ENCODE data around the gene ACAD9. TPM values are rescaled to one million over a fixed set of nuclear protein-coding genes. Genes with fewer than 3 reads are reported as not detected.

ACAD9 gene
- polyA plus RNA-seq, 3 donors = 21.9 to 27.7 (median 25.6) TPM

DNA sequence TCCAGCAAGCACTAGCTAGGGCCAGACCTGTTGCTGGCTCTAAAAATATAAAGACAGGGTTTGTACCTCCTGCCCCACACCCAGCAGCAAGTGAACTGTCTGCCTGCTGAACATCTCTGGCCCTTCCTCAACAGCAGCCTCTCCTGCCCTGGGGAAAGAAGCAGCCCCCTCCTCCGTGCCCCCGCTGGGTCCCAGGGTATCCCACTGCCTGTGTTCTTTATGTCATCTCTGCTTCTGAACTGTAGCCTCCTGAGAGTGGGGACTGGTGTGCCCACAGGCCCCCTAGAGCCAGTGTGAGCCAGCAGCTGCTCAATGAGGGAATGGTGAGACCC, 54.5 kb downstream of the ACAD9 start:
- Histone ChIP-seq H3K4me3 (replicated peaks in 1 of 3; ENCODE audit: low read depth in 2 of 3, low read length in 3 of 3) (no peak overlapping the region), H3K4me1 (ENCODE audit: control insufficient read depth in 1 of 2, insufficient read depth in 2 of 2, low read length in 2 of 2) (no peaks in the 10 kb centered on the region), H3K27me3 (ENCODE audit: control insufficient read depth in 2 of 2, insufficient read depth in 2 of 2, low read length in 2 of 2) (no peaks in the 10 kb centered on the region), H3K27ac (ENCODE audit: low read depth in 1 of 2, low read length in 2 of 2) (no peak overlapping the region), H3K9me3 (replicated peaks in 1 of 2; ENCODE audit: control insufficient read depth in 1 of 2, insufficient read depth in 1 of 2, low read length in 2 of 2) (no peaks in the 10 kb centered on the region), H4K20me1 (ENCODE audit: insufficient read depth, low read length) (no peaks in the 10 kb centered on the region), H3K36me3 (replicated peaks in 1 of 2; ENCODE audit: control insufficient read depth in 1 of 2, insufficient read depth in 2 of 2, low read length in 2 of 2) (no peaks in the 10 kb centered on the region), H3K9ac (ENCODE audit: insufficient read depth, low read length, poor library complexity, severe bottlenecking) (no peak overlapping the region), H3K4me2 (replicated peaks; ENCODE audit: extremely low read depth, low read length, poor library complexity, severe bottlenecking) (no peak overlapping the region), H3K79me2 (ENCODE audit: insufficient read depth, low read length) (no peaks in the 10 kb centered on the region), H2AFZ (ENCODE audit: insufficient read depth, low read depth, low read length, poor library complexity, severe bottlenecking) (no peak overlapping the region)
- H3K27me3 Mint-ChIP-seq (ENCODE audit: low read depth in 3 of 3) = peaks cover 1 to 3% (median 2%) of the 10 kb centered on the region in 3 donors
- H3K27ac Mint-ChIP-seq = peak overlapping the region in 1 of 7 donors; percentile 37
- H3K4me3 Mint-ChIP-seq = no peak overlapping the region
- WGBS (ENCODE audit: insufficient coverage) = 92% methylated on average over 2 of the region's 2 CpGs
- no peaks in the 10 kb centered on the region for H3K36me3 Mint-ChIP-seq
- DNase-seq = no peak
- intact Hi-C loops (cut with micrococcal nuclease) = no loop called here
- TF ChIP-seq, protein P1, sequence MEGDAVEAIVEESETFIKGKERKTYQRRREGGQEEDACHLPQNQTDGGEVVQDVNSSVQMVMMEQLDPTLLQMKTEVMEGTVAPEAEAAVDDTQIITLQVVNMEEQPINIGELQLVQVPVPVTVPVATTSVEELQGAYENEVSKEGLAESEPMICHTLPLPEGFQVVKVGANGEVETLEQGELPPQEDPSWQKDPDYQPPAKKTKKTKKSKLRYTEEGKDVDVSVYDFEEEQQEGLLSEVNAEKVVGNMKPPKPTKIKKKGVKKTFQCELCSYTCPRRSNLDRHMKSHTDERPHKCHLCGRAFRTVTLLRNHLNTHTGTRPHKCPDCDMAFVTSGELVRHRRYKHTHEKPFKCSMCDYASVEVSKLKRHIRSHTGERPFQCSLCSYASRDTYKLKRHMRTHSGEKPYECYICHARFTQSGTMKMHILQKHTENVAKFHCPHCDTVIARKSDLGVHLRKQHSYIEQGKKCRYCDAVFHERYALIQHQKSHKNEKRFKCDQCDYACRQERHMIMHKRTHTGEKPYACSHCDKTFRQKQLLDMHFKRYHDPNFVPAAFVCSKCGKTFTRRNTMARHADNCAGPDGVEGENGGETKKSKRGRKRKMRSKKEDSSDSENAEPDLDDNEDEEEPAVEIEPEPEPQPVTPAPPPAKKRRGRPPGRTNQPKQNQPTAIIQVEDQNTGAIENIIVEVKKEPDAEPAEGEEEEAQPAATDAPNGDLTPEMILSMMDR (IDR thresholded peaks at IDR 0.05) = no peak
- H3K4me1 Mint-ChIP-seq = no peaks in the 10 kb centered on the region
- H3K9me3 Mint-ChIP-seq = peaks cover 0 to 6% (median 2%) of the 10 kb centered on the region in 7 donors

DNA sequence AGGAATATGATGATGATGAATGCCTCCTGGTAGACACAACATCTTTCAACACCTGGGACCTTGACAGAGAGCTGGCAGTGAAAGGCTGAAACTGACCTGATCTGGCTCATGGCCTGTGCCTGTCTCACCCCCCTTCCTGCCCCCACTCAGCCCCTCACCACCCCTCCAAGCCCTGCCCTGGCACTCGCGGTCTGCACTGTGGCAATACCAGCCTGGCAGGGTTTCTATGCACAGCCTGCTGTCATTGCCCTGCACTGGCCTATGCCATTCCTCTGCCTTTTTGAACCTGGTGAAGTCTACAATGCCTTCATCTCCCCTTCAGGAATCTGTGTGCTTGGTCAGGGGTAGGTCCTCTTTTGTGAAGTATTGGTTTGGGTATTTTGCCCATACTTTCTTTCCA, 56.5 kb downstream of the ACAD9 start:
- Mint-ChIP-seq H3K27me3 (ENCODE audit: low read depth in 3 of 3) (peaks cover 1 to 11% (median 3%) of the 10 kb centered on the region in 3 donors), H3K4me1 (no peaks in the 10 kb centered on the region), H3K36me3 (no peaks in the 10 kb centered on the region), H3K4me3 (no peak overlapping the region), H3K9me3 (peaks cover 0 to 2% (median 0%) of the 10 kb centered on the region in 7 donors), H3K27ac (no peak overlapping the region)
- WGBS (ENCODE audit: insufficient coverage) = no CpG with 5 or more reads among the region's 2 CpGs
- Histone ChIP-seq H3K79me2 (ENCODE audit: insufficient read depth, low read length) (no peaks in the 10 kb centered on the region), H3K36me3 (replicated peaks in 1 of 2; ENCODE audit: control insufficient read depth in 1 of 2, insufficient read depth in 2 of 2, low read length in 2 of 2) (no peaks in the 10 kb centered on the region), H3K27me3 (ENCODE audit: control insufficient read depth in 2 of 2, insufficient read depth in 2 of 2, low read length in 2 of 2) (no peaks in the 10 kb centered on the region), H3K4me1 (ENCODE audit: control insufficient read depth in 1 of 2, insufficient read depth in 2 of 2, low read length in 2 of 2) (no peaks in the 10 kb centered on the region), H3K9ac (ENCODE audit: insufficient read depth, low read length, poor library complexity, severe bottlenecking) (no peak overlapping the region), H3K4me3 (replicated peaks in 1 of 3; ENCODE audit: low read depth in 2 of 3, low read length in 3 of 3) (no peak overlapping the region), H3K4me2 (replicated peaks; ENCODE audit: extremely low read depth, low read length, poor library complexity, severe bottlenecking) (no peak overlapping the region), H2AFZ (ENCODE audit: insufficient read depth, low read depth, low read length, poor library complexity, severe bottlenecking) (no peak overlapping the region), H3K9me3 (replicated peaks in 1 of 2; ENCODE audit: control insufficient read depth in 1 of 2, insufficient read depth in 1 of 2, low read length in 2 of 2) (no peaks in the 10 kb centered on the region), H4K20me1 (ENCODE audit: insufficient read depth, low read length) (no peaks in the 10 kb centered on the region), H3K27ac (ENCODE audit: low read depth in 1 of 2, low read length in 2 of 2) (no peak overlapping the region)
- intact Hi-C loops (cut with micrococcal nuclease) = no loop called here
- DNase-seq = no peak
- TF ChIP-seq, protein P1 (IDR thresholded peaks at IDR 0.05) = no peak
